Measurements from ENCODE around the gene TMEM145. TPM values are rescaled to one million over a fixed set of nuclear protein-coding genes. Genes with fewer than 3 reads are reported as not detected.

TMEM145 gene
- polyA plus RNA-seq, 4 donors: 0.76 to 1.2 (median 0.83) TPM

- no peak for DNase-seq (ENCODE audit: low read depth in 4 of 4, low spot score in 3 of 4)
These were observed 35.2 kb upstream of the TMEM145 start for GRCh38 chr19:42277821-42278451.

GRCh38 chr19:42278452-42279154 lies 34.5 kb upstream of the TMEM145 start:
- DNase-seq (ENCODE audit: low read depth in 4 of 4, low spot score in 3 of 4): no peak

- no peak for DNase-seq (ENCODE audit: low read depth in 4 of 4, low spot score in 3 of 4)
These were observed 33.8 kb upstream of the TMEM145 start for GRCh38 chr19:42279155-42279901.

GRCh38 chr19:42279902-42280814 lies 33.0 kb upstream of the TMEM145 start:
- peak in 1 of 4 donors; percentile 74 for DNase-seq (ENCODE audit: low read depth in 4 of 4, low spot score in 3 of 4)

- DNase-seq (ENCODE audit: low read depth in 4 of 4, low spot score in 3 of 4): no peak
These were observed 32.3 kb upstream of the TMEM145 start for GRCh38 chr19:42280815-42281145.

GRCh38 chr19:42281146-42281826 lies 31.8 kb upstream of the TMEM145 start:
- no peak for DNase-seq (ENCODE audit: low read depth in 4 of 4, low spot score in 3 of 4)

- DNase-seq (ENCODE audit: low read depth in 4 of 4, low spot score in 3 of 4): no peak
These were observed 31.0 kb upstream of the TMEM145 start for GRCh38 chr19:42281827-42282762.

GRCh38 chr19:42282819-42283187 lies 30.3 kb upstream of the TMEM145 start:
- no peak for DNase-seq (ENCODE audit: low read depth in 4 of 4, low spot score in 3 of 4)

GRCh38 chr19:42283188-42284065 lies 29.7 kb upstream of the TMEM145 start:
- DNase-seq (ENCODE audit: low read depth in 4 of 4, low spot score in 3 of 4): peak in 3 of 4 donors; percentile 88 to 91 (median 89)

GRCh38 chr19:42284066-42284501 lies 29.0 kb upstream of the TMEM145 start:
- no peak for DNase-seq (ENCODE audit: low read depth in 4 of 4, low spot score in 3 of 4)

GRCh38 chr19:42284591-42285341 lies 28.3 kb upstream of the TMEM145 start:
- DNase-seq (ENCODE audit: low read depth in 4 of 4, low spot score in 3 of 4): no peak

GRCh38 chr19:42285541-42285941 lies 27.6 kb upstream of the TMEM145 start:
- DNase-seq (ENCODE audit: low read depth in 4 of 4, low spot score in 3 of 4): no peak

GRCh38 chr19:42285988-42286348 lies 27.1 kb upstream of the TMEM145 start:
- DNase-seq (ENCODE audit: low read depth in 4 of 4, low spot score in 3 of 4): no peak

GRCh38 chr19:42286349-42287016 lies 26.6 kb upstream of the TMEM145 start:
- no peak for DNase-seq (ENCODE audit: low read depth in 4 of 4, low spot score in 3 of 4)

GRCh38 chr19:42287017-42287826 lies 25.9 kb upstream of the TMEM145 start:
- no peak for DNase-seq (ENCODE audit: low read depth in 4 of 4, low spot score in 3 of 4)

- DNase-seq (ENCODE audit: low read depth in 4 of 4, low spot score in 3 of 4): no peak
These were observed 25.3 kb upstream of the TMEM145 start for GRCh38 chr19:42287827-42288107.

All from right renal pelvis (tissue), 4 donors.